LNCaP clone FGC (cell line): ENCODE data around the gene MXD1.

Experiments used
- DNase-seq: peaks from one replicate; pipeline ENCODE4 v3.0.0-alpha.2; 2011; ENCODE audit warnings: low read depth
- H3K4me3 ChIP-seq: 2 replicates; pipeline ENCODE4 v1.5.1; 2011; ENCODE audit warnings: mild to moderate bottlenecking, low read depth, low read length, control low read depth
- TF ChIP-seq, protein P1 (sequence below): IDR thresholded peaks from 2 replicates; pipeline ENCODE4 v1.5.1; 2012; ENCODE audit warnings: mild to moderate bottlenecking; ENCODE audit not compliant: control insufficient read depth, insufficient read depth; ENCODE audit errors: extremely low read depth

MXD1 gene

GRCh38 chr2:69955029-69955428 lies 40.1 kb downstream of the MXD1 start:
- TF ChIP-seq, protein P1, sequence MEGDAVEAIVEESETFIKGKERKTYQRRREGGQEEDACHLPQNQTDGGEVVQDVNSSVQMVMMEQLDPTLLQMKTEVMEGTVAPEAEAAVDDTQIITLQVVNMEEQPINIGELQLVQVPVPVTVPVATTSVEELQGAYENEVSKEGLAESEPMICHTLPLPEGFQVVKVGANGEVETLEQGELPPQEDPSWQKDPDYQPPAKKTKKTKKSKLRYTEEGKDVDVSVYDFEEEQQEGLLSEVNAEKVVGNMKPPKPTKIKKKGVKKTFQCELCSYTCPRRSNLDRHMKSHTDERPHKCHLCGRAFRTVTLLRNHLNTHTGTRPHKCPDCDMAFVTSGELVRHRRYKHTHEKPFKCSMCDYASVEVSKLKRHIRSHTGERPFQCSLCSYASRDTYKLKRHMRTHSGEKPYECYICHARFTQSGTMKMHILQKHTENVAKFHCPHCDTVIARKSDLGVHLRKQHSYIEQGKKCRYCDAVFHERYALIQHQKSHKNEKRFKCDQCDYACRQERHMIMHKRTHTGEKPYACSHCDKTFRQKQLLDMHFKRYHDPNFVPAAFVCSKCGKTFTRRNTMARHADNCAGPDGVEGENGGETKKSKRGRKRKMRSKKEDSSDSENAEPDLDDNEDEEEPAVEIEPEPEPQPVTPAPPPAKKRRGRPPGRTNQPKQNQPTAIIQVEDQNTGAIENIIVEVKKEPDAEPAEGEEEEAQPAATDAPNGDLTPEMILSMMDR: no peak

DNA sequence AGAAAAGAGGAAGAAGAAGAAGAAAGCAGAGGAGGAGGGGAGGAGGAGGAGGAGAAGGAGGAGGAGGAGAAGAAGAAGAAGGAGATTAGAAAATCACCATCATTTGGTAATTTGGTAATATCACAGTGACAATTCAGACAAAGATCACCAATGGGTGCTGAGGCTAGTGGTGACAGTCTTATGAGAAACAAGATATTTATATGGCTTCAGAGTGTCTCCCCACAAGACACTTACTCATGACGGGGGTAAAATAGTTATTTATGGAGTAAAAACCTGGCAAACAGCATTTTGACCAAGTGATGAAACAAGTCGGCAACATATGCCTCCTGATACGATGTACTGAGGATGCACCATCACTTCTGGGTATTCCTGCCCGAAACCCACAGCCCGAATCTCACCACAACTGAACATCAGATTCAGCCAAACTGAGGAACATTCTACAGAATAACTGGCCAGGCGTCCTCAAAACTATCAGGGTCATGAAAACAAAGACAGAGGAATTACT lies 41.6 kb downstream of the MXD1 start:
- DNase-seq: no peak
- TF ChIP-seq, protein P1: no peak

More at GRCh38 chr2:69955029-69955428, 40.1 kb downstream of the MXD1 start:
- no peak overlapping the region for H3K4me3 ChIP-seq
- DNase-seq: no peak

DNA sequence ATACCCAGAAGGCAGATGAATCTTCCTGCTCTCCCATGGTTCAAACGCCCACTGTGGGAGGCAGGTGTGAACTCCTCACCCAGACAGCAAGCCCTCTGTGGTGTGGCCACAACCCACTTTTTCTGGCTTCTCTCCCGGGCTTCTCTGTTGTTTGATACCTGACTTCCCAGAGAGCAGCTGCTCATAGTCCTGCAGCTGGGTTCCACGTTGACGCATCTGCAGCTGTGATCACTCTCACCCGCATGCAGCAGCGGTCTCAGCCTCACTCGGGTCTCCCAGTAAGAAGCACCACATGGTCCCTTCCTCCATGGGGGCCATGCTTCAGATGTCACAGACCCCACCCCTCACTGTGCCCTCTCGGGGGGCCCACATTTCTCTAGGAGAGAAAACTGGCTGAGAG lies 43.1 kb downstream of the MXD1 start:
- H3K4me3 ChIP-seq: no peak overlapping the region
- DNase-seq: no peak
- TF ChIP-seq, protein P1: no peak

More for the DNA sequence above, 41.6 kb downstream of the MXD1 start:
- H3K4me3 ChIP-seq: no peak overlapping the region

GRCh38 chr2:69958480-69958879 lies 43.6 kb downstream of the MXD1 start:
- DNase-seq: no peak
- TF ChIP-seq, protein P1: no peak
- no peak overlapping the region for H3K4me3 ChIP-seq

GRCh38 chr2:69959425-69959824 lies 44.5 kb downstream of the MXD1 start:
- DNase-seq: no peak
- TF ChIP-seq, protein P1: no peak
- no peak overlapping the region for H3K4me3 ChIP-seq

DNA sequence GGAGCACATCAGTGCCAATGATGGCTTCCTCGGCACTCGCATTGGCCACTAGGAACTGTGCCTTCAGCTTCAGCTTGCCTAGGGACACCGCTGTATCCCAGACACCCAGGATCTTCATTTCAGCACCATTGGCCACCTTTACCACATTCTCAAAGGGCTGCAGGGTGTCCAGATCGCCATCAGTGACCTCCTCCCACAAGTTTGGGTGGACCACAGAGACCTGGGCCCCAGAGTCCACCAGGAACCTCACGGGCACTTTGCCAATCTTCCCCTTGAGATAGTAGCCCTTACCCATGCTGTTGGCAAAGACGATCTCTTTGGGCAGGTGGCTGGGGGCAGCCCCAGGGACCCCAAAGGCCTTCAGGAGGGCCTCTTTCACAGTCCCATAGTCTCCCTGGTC lies 45.9 kb downstream of the MXD1 start:
- DNase-seq: no peak
- H3K4me3 ChIP-seq: no peak overlapping the region
- TF ChIP-seq, protein P1: no peak

DNA sequence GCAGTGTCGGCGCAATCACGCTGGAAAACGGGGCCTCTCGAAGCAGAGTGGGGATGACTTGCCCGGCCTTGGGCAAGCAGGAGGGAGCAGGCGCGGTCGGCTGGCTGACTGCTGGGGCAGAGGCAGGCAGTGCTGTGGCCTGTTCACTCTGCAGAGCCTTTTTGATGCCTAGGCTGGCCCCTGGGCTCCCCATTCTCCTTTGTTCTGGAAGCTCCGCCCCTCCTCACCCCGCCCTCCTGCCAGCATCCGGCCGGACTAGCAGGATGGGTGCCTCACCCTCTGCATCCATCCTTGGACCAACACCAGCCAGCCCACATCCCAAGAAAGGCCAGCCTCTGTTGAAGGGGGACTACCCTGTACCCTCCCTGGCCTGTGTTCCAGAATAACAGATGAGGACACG lies 46.6 kb downstream of the MXD1 start, which contains the start of gene ASPRV1:
Gene ASPRV1 (minus strand): TSS at position 136 of the 400 bp plus-strand sequence. CDS start 195 bp downstream, outside the sequence.
- no peak for DNase-seq
- TF ChIP-seq, protein P1: no peak
- H3K4me3 ChIP-seq: no peak within 1 kb of the TSS
